A549 (cell line): ENCODE results near the gene CHST13. TPM values are rescaled to one million over a fixed set of nuclear protein-coding genes. Genes with fewer than 3 reads are reported as not detected.

Source experiments
- ATAC-seq, 2 experiments: fragments of 200-7000 bp in 1 of 2; fragments of >200 bp in 1 of 2; cut with Nextera tagmentation in 1 of 2; cut with Tn5 transposase in 1 of 2; 3 replicates each; pipeline versions ENCODE4 v1.8.0 to v1.9.1; 2018 to 2020; ENCODE audit warnings: mild to moderate bottlenecking in 1 of 2, moderate library complexity in 1 of 2
- CTCF ChIA-PET: fragments of 300-600 bp; sonication (Branson Sonifier 250); formaldehyde crosslinking; extraction: SDS; loops from one replicate; lab custom pipeline; 2021; ENCODE audit warnings: antibody characterized with exemption, inconsistent platforms; lab: Yijun Ruan, JAX
- POLR2A ChIA-PET: fragments of 350-600 bp; formaldehyde crosslinking; extraction: SDS; loops from one replicate; lab custom pipeline; 2021; ENCODE audit warnings: antibody characterized with exemption, inconsistent platforms; lab: Yijun Ruan, JAX
- DNase-seq, 2 experiments: peaks; one replicate each; pipeline versions ENCODE4 v3.0.0 to v3.0.0-alpha.2; 2011 to 2016; ENCODE audit warnings: low read depth in 1 of 2, low spot score in 1 of 2
- FAIRE-seq: peaks from 2 replicates; lab custom pipeline; 2011; peaks lifted over from hg19 to GRCh38; lab: Jason Lieb, UNC
- H3K27ac ChIP-seq, 2 experiments: fragments of >200 bp; sonication (Bioruptor Twin); formaldehyde crosslinking; 3 replicates each; pipeline ENCODE4 v1.5.1; 2016 to 2017
- H3K4me1 ChIP-seq: fragments of >200 bp; sonication (Bioruptor Twin); formaldehyde crosslinking; 3 replicates; pipeline ENCODE4 v1.6.1; 2016
- H3K4me2 ChIP-seq: fragments of >200 bp; sonication (Bioruptor Twin); formaldehyde crosslinking; 3 replicates; pipeline ENCODE4 v1.6.1; 2016
- H3K4me3 ChIP-seq: fragments of >200 bp; sonication (Bioruptor Twin); formaldehyde crosslinking; 3 replicates; pipeline ENCODE4 v1.5.1; 2016
- H3K9me3 ChIP-seq: fragments of >200 bp; sonication (Bioruptor Twin); formaldehyde crosslinking; 3 replicates; pipeline ENCODE4 v1.6.1; 2016
- ATOH8 ChIP-seq: fragments of 250-450 bp; sonication (Bioruptor Pico); IDR thresholded peaks from 2 replicates; pipeline ENCODE4 v1.5.0; 2020; ENCODE audit warnings: low read depth, mild to moderate bottlenecking, moderate library complexity
- BCL3 ChIP-seq: fragments of >200 bp; sonication (Bioruptor Twin); formaldehyde crosslinking; IDR thresholded peaks from 3 replicates; pipeline ENCODE4 v1.6.1; 2016
- CEBPB ChIP-seq, 2 experiments: fragments of >200 bp in 1 of 2; sonication (Bioruptor Twin) in 1 of 2; formaldehyde crosslinking in 1 of 2; IDR thresholded peaks; 2 replicates each; pipeline ENCODE4 v1.6.1; 2012 to 2016
- CHD2 ChIP-seq: fragments of 150-350 bp; IDR thresholded peaks from 2 replicates; pipeline ENCODE4 v1.6.1; 2014; ENCODE audit warnings: low read length; ENCODE audit not compliant: partially characterized antibody
- CHD4 ChIP-seq: fragments of 200-600 bp; sonication (generic); IDR thresholded peaks from 2 replicates; pipeline ENCODE4 v1.6.1; 2016; ENCODE audit warnings: antibody characterized with exemption, mild to moderate bottlenecking, borderline replicate concordance
- E2F6 ChIP-seq: IDR thresholded peaks from 2 replicates; pipeline ENCODE4 v1.6.1; 2012; ENCODE audit warnings: low read depth, borderline replicate concordance
- EHF ChIP-seq: fragments of 250-450 bp; sonication (Bioruptor Pico); IDR thresholded peaks from 2 replicates; pipeline ENCODE4 v1.5.0; 2020; ENCODE audit warnings: mild to moderate bottlenecking
- EHMT2 ChIP-seq: fragments of 200-600 bp; sonication (generic); IDR thresholded peaks from 2 replicates; pipeline ENCODE4 v1.6.1; 2016; ENCODE audit warnings: antibody characterized with exemption, low read depth, mild to moderate bottlenecking, moderate library complexity
- FOSL2 ChIP-seq, 2 experiments: fragments of 450-650 bp in 1 of 2; fragments of >200 bp in 1 of 2; sonication (Bioruptor Twin) in 1 of 2; formaldehyde crosslinking; IDR thresholded peaks; 2 replicates each; pipeline versions ENCODE4 v1.5.0 to v1.6.1; 2016 to 2020; ENCODE audit warnings: mild to moderate bottlenecking in 1 of 2, moderate library complexity in 1 of 2
- HES2 ChIP-seq: fragments of >200 bp; sonication (Bioruptor Twin); formaldehyde crosslinking; IDR thresholded peaks from 2 replicates; pipeline ENCODE4 v1.6.1; 2016
- HMGXB4 ChIP-seq: fragments of 250-450 bp; sonication (Bioruptor Pico); IDR thresholded peaks from 2 replicates; pipeline ENCODE4 v1.5.0; 2021; ENCODE audit warnings: mild to moderate bottlenecking, moderate library complexity, borderline replicate concordance
- HOXA7 ChIP-seq: fragments of 250-450 bp; sonication (Bioruptor Pico); IDR thresholded peaks from 2 replicates; pipeline ENCODE4 v1.5.0; 2020; ENCODE audit warnings: mild to moderate bottlenecking, moderate library complexity
- JUN ChIP-seq, 2 experiments: fragments of >200 bp; sonication (Bioruptor Twin); formaldehyde crosslinking; IDR thresholded peaks; 2 replicates in 1 of 2; 3 replicates in 1 of 2; pipeline ENCODE4 v1.6.1; 2016 to 2017
- JUNB ChIP-seq: fragments of >200 bp; sonication (Bioruptor Twin); formaldehyde crosslinking; IDR thresholded peaks from 2 replicates; pipeline ENCODE4 v1.6.1; 2016
- MAFK ChIP-seq: fragments of 450-650 bp; IDR thresholded peaks from 2 replicates; pipeline ENCODE4 v1.6.1; 2014; ENCODE audit not compliant: partially characterized antibody
- MAZ ChIP-seq: fragments of 150-350 bp; IDR thresholded peaks from 2 replicates; pipeline ENCODE4 v1.6.1; 2014; ENCODE audit warnings: antibody characterized with exemption, low read depth, low read length, borderline replicate concordance
- NFE2L2 ChIP-seq: fragments of 150-350 bp; conservative IDR thresholded peaks from 2 replicates; pipeline ENCODE4 v1.6.1; 2014; ENCODE audit warnings: low read length
- RARB ChIP-seq: fragments of 250-450 bp; sonication (Bioruptor Pico); IDR thresholded peaks from 2 replicates; pipeline ENCODE4 v1.8.0; 2021; ENCODE audit warnings: mild to moderate bottlenecking, moderate library complexity
- RCOR1 ChIP-seq: fragments of 150-350 bp; IDR thresholded peaks from 2 replicates; pipeline ENCODE4 v1.6.1; 2014; ENCODE audit warnings: antibody characterized with exemption, low read length, low read depth
- REST ChIP-seq: fragments of 200-600 bp; sonication (generic); IDR thresholded peaks from 2 replicates; pipeline ENCODE4 v1.6.1; 2016; ENCODE audit warnings: antibody characterized with exemption, mild to moderate bottlenecking, moderate library complexity
- RFX5 ChIP-seq: fragments of 450-650 bp; IDR thresholded peaks from 2 replicates; pipeline ENCODE4 v1.7.1; 2014; ENCODE audit warnings: antibody characterized with exemption, mild to moderate bottlenecking, moderate library complexity
- SMC3 ChIP-seq: fragments of >200 bp; sonication (Bioruptor Twin); formaldehyde crosslinking; IDR thresholded peaks from 3 replicates; pipeline ENCODE4 v1.6.1; 2018; ENCODE audit warnings: inconsistent platforms
- SREBF2 ChIP-seq: fragments of 450-650 bp; IDR thresholded peaks from 2 replicates; pipeline ENCODE4 v1.6.1; 2014; ENCODE audit warnings: mild to moderate bottlenecking, moderate library complexity
- ZC3H11A ChIP-seq: fragments of 450-650 bp; IDR thresholded peaks from 2 replicates; pipeline ENCODE4 v1.6.1; 2014; ENCODE audit warnings: antibody characterized with exemption, mild to moderate bottlenecking
- ZFP36 ChIP-seq: fragments of 450-650 bp; IDR thresholded peaks from 2 replicates; pipeline ENCODE4 v1.6.1; 2014; ENCODE audit warnings: borderline replicate concordance; ENCODE audit not compliant: partially characterized antibody
- ZNF302 ChIP-seq: fragments of 250-450 bp; sonication (Bioruptor Pico); IDR thresholded peaks from 2 replicates; pipeline ENCODE4 v1.9.0; 2021; ENCODE audit warnings: inconsistent platforms, mild to moderate bottlenecking, moderate library complexity
- ZSCAN20 ChIP-seq: fragments of 250-450 bp; sonication (Bioruptor Pico); IDR thresholded peaks from 2 replicates; pipeline ENCODE4 v1.8.0; 2022; ENCODE audit warnings: mild to moderate bottlenecking, moderate library complexity
- WGBS: methylation state at CpG from one replicate; pipeline ENCODE4 v1.1.6; 2017; ENCODE audit errors: missing lambda C conversion rate; 5-methylcytosine and 5-hydroxymethylcytosine counted together
- polyA plus RNA-seq, 4 experiments: library from polyadenylated mRNA; depleted of rRNA in 3 of 4; stranded (reverse); fragments of >200 nt; fragmentation: RNase III in 1 of 4; extraction: RNeasy Plus Mini Kit Qiagen cat#74134 plus additional on column Dnase treatment in 1 of 4; gene quantifications; 2 replicates in 3 of 4; 3 replicates in 1 of 4; pipeline ENCODE4 v1.2.3, GENCODE V29; 2011 to 2017

The CHST13 gene
- polyA plus RNA-seq, 2 of the 4 experiments (the other 2 are of a cell fraction), result 0.30 to 0.59 TPM

GRCh38 chr3:126525091-126525852 is 1.3 kb downstream of the CHST13 start:
- H3K27ac ChIP-seq, result peak overlapping the region in 1 of 2 experiments; percentile 71; a peak in 2 of 6 replicates
- TF ChIP-seq RCOR1, result no peak
- TF ChIP-seq SREBF2, result no peak
- TF ChIP-seq BCL3, result no peak
- TF ChIP-seq ZNF302 (CRISPR knock-in tag), result no peak
- no peak for TF ChIP-seq HMGXB4 (CRISPR knock-in tag)
- no peak for TF ChIP-seq HES2
- no peak for TF ChIP-seq SMC3
- no peak for TF ChIP-seq ZSCAN20 (CRISPR knock-in tag)
- no peak for TF ChIP-seq RFX5
- no peak for TF ChIP-seq RARB (CRISPR knock-in tag)
- no peak for TF ChIP-seq E2F6
- no peak for TF ChIP-seq MAFK
- no peak for TF ChIP-seq MAZ
- no peak for TF ChIP-seq NFE2L2
- TF ChIP-seq JUNB, result no peak
- no peak for TF ChIP-seq CHD4
- no peaks in the 10 kb centered on the region for H3K9me3 ChIP-seq
- FAIRE-seq, result no peak
- ChIA-PET POLR2A (no interaction called here), CTCF (no interaction called here)
- WGBS, result 100% methylated on average over 2 of the region's 12 CpGs
- ATAC-seq, result no peak
- H3K4me2 ChIP-seq, result peak overlapping the region; percentile 92
- peaks cover 24% of the 10 kb centered on the region for H3K4me1 ChIP-seq
- H3K4me3 ChIP-seq, result no peak overlapping the region; the same call in 2 of the 3 replicates
- no peak for DNase-seq

GRCh38 chr3:126525853-126526667 is 2.1 kb downstream of the CHST13 start:
- DNase-seq (no peak), ATAC-seq (no peak), FAIRE-seq (no peak)
- 92% methylated on average over 6 of the region's 8 CpGs for WGBS
- Histone ChIP-seq H3K4me2 (no peak overlapping the region), H3K4me1 (peaks cover 24% of the 10 kb centered on the region), H3K4me3 (no peak overlapping the region), H3K27ac (no peak overlapping the region), H3K9me3 (no peaks in the 10 kb centered on the region)
- ChIA-PET POLR2A (no interaction called here), CTCF (no interaction called here)
- no peak for TF ChIP-seq ZNF302 (CRISPR knock-in tag)
- TF ChIP-seq FOSL2 (IDR thresholded peaks at IDR 0.05), result no peak
- no peak for TF ChIP-seq FOSL2 (CRISPR knock-in tag; IDR thresholded peaks at IDR 0.05)
- no peak for TF ChIP-seq CEBPB (IDR thresholded peaks at IDR 0.05)
- no peak for TF ChIP-seq EHMT2
- no peak for TF ChIP-seq HOXA7
- TF ChIP-seq REST, result no peak
- no peak for TF ChIP-seq ZFP36
- no peak for TF ChIP-seq HES2
- TF ChIP-seq JUN (IDR thresholded peaks at IDR 0.05), result no peak
- no peak for TF ChIP-seq ATOH8 (CRISPR knock-in tag)
- no peak for TF ChIP-seq EHF (CRISPR knock-in tag)
- TF ChIP-seq CHD2, result no peak
- no peak for TF ChIP-seq RCOR1
- no peak for TF ChIP-seq ZC3H11A
